Ovary (tissue), 9 donors: ENCODE results near the gene ZNF419. TPM values are rescaled to one million over a fixed set of nuclear protein-coding genes. Genes with fewer than 3 reads are reported as not detected.

Source experiments
- DNase-seq, 5 donors: peaks; one replicate each; pipeline ENCODE4 v3.0.0-alpha.2; 2019 to 2020
- H3K27ac ChIP-seq, 2 donors: fragments of 200-600 bp; one replicate each; pipeline versions ENCODE4 v1.5.1 to v1.8.0; 2019 to 2022
- H3K27me3 ChIP-seq: fragments of 200-600 bp; one replicate; pipeline ENCODE4 v1.8.0; 2022
- H3K36me3 ChIP-seq: fragments of 200-600 bp; sonication (generic); one replicate; pipeline ENCODE4 v1.5.1; 2019
- H3K4me1 ChIP-seq: one replicate; pipeline ENCODE4 v1.8.1; 2013; ENCODE audit warnings: mild to moderate bottlenecking, moderate library complexity; ENCODE audit not compliant: insufficient read depth
- H3K4me3 ChIP-seq: fragments of 200-600 bp; sonication (generic); one replicate; pipeline ENCODE4 v1.5.1; 2017
- H3K9me3 ChIP-seq, 2 donors: fragments of 200-600 bp in 1 of 2; sonication (generic) in 1 of 2; one replicate each; pipeline versions ENCODE4 v1.5.1 to v1.8.1; 2013 to 2019; ENCODE audit warnings: mild to moderate bottlenecking in 1 of 2, moderate library complexity in 1 of 2
- EP300 ChIP-seq: sonication (generic); formaldehyde crosslinking; IDR thresholded peaks from one replicate; pipeline ENCODE4 v1.6.1; 2017; ENCODE audit warnings: antibody characterized with exemption
- POLR2A ChIP-seq: fragments of 450-650 bp; IDR thresholded peaks from one replicate; pipeline ENCODE4 v1.6.1; 2017; ENCODE audit warnings: antibody characterized with exemption, mild to moderate bottlenecking, moderate library complexity
- WGBS, 3 donors: extraction: QIAGEN DNeasy Blood & Tissue Kit in 1 of 3; methylation state at CpG; one replicate each; pipeline versions ENCODE4 v1.1.5 to v1.1.7; 2013 to 2017; 5-methylcytosine and 5-hydroxymethylcytosine counted together
- intact Hi-C, 4 donors: fragments of 100-400 bp; cut with DNase I; formaldehyde crosslinking; loops; one replicate each; pipeline versions ENCODE4 v1.11.0 to v1.15.1; 2022 to 2023
- polyA plus RNA-seq, 2 donors: library from polyadenylated mRNA; stranded (reverse); fragments of 200-250 nt in 1 of 2; fragments of 350-450 nt in 1 of 2; fragmentation: Illumina TruSeq in 1 of 2; extraction: RNeasy Lipid Tissue Mini Kit (QIAGEN cat#74804) in 1 of 2; gene quantifications; one replicate each; pipeline ENCODE4 v1.2.3, GENCODE V29; 2013 to 2014
- total RNA-seq, 7 donors: library from RNA; depleted of rRNA in 2 of 7; stranded (reverse); fragments of >200 nt in 2 of 7; fragmentation: NEBNext Ultra II Directional in 3 of 7; extraction: Animal tissue kit (Norgen Biotek cat#: 25700) in 3 of 7; gene quantifications; one replicate each; pipeline versions ENCODE4 v1.1.0 to v1.2.4, GENCODE V29; 2016 to 2023
- TF ChIP-seq, protein P1 (sequence below), 3 donors: fragments of 450-650 bp in 2 of 3; fragments of 200-600 bp in 1 of 3; IDR thresholded peaks; one replicate each; pipeline versions ENCODE4 v1.5.1 to v1.8.0; 2016 to 2022; ENCODE audit warnings: antibody characterized with exemption in 3 of 3, mild to moderate bottlenecking in 1 of 3
- donor health status: DM: no; HTN: no; CAD: no; lungs with moderate emphysema.
- donor health status: DM: no; HTN: no; CAD: no.
- donor health status: Bipolar disorder and iron deficiency.
- donor health status: DM: yes; HTN: yes; CAD: no.
- donor health status: DM: no; HTN: no; CAD: no.
- donor health status: DM: yes; HTN: yes; CAD: no.

ZNF419 gene
- total and polyA plus RNA-seq, 9 donors: 6.8 to 14.7 (median 11.3) TPM

DNA sequence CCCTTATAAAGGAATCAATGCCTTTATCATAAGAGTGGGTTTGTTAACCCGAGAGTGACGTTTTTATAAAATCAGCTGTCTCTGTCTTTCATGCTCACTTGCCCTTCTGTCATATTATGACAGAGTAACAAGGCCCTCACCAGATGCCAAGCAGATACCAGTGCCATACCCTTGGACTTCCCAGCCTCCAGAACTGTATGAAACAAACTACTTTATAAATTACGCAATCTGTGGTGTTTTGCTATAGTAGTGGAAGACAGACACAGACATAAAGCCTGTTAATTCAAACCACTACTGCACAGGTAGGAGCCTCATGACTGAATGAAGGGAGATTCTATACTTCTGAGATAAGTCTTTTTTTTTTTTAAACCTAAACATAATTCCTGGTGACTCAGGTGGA lies 35.2 kb upstream of the ZNF419 start:
- TF ChIP-seq, protein P1, sequence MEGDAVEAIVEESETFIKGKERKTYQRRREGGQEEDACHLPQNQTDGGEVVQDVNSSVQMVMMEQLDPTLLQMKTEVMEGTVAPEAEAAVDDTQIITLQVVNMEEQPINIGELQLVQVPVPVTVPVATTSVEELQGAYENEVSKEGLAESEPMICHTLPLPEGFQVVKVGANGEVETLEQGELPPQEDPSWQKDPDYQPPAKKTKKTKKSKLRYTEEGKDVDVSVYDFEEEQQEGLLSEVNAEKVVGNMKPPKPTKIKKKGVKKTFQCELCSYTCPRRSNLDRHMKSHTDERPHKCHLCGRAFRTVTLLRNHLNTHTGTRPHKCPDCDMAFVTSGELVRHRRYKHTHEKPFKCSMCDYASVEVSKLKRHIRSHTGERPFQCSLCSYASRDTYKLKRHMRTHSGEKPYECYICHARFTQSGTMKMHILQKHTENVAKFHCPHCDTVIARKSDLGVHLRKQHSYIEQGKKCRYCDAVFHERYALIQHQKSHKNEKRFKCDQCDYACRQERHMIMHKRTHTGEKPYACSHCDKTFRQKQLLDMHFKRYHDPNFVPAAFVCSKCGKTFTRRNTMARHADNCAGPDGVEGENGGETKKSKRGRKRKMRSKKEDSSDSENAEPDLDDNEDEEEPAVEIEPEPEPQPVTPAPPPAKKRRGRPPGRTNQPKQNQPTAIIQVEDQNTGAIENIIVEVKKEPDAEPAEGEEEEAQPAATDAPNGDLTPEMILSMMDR (IDR thresholded peaks at IDR 0.05): no peak
- TF ChIP-seq EP300 (no peak), POLR2A (no peak)
- intact Hi-C loops: no loop called here
- H3K27me3 ChIP-seq: no peaks in the 10 kb centered on the region
- no peak overlapping the region for H3K4me3 ChIP-seq
- no peak overlapping the region for H3K27ac ChIP-seq
- peaks cover 0 to 43% of the 10 kb centered on the region in 2 donors for H3K9me3 ChIP-seq
- WGBS, 3 donors: 93 to 95% (median 95%) methylated on average over 3 of the region's 3 CpGs
- no peak for DNase-seq
- H3K36me3 ChIP-seq: no peaks in the 10 kb centered on the region
- H3K4me1 ChIP-seq: no peaks in the 10 kb centered on the region

DNA sequence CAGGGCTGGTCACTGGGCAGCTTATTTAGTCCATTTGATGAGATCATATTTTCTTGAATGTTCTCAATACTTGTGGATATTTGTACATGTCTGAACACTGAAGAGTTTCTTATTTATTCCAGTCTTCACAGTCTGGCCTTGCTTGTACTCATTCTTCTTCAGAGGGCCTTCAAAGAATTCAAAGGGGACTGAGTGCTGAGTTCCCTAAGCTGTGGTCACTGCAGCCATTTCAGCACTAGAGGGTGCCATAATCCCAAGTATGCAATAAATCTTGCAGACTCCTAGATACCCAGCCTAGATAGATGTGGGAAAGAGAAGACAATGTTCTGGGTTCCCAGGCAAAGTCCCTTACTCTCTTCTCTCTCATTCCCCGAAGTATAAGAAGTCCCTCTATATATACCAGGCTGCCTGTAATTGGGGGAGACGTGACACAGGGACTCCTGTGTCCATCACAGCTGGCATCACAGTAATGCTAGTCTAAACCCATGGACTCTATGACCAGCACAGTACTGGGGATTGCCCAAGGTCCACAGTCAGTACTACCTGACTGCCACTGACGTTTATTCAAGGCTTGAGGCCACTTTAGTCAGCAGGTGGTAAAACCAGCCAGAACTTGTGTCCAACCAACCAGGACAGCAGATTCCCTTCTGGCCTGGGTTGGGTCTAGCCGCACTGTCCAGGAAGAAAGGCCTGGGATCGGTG lies 21.7 kb upstream of the ZNF419 start:
- H3K27ac ChIP-seq: no peak overlapping the region
- no peaks in the 10 kb centered on the region for H3K4me1 ChIP-seq
- 74 to 95% (median 83%) methylated on average over 5 of the region's 5 CpGs for WGBS, 3 donors
- no peak overlapping the region for H3K4me3 ChIP-seq
- intact Hi-C loops: no loop called here
- TF ChIP-seq EP300 (no peak), POLR2A (no peak)
- TF ChIP-seq, protein P1 (IDR thresholded peaks at IDR 0.05): no peak
- no peaks in the 10 kb centered on the region for H3K27me3 ChIP-seq
- H3K9me3 ChIP-seq: peaks cover 19 to 30% of the 10 kb centered on the region in 2 donors
- no peak for DNase-seq
- no peaks in the 10 kb centered on the region for H3K36me3 ChIP-seq

DNA sequence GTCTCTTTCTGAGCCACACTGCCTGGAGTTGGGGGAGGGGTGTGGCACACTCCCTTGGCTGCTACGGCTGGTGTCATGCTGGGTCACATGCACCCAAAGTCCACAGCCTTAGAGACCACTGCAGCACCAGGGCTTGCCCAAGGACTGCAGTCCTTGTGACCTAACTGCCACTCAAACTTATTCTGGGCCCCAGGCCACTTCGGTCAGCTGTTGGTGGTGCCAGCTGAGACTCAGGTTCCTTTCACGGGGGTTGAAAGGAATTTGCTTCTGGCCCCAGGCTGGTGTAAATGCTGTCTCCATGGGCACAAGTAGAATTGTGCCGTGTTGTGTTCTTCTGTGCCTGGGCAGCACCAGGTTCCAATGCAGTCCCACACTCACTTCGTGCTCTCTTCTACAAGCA lies 21.1 kb upstream of the ZNF419 start:
- Histone ChIP-seq H3K4me3 (no peak overlapping the region), H3K27ac (no peak overlapping the region), H3K27me3 (no peaks in the 10 kb centered on the region), H3K36me3 (no peaks in the 10 kb centered on the region), H3K4me1 (no peaks in the 10 kb centered on the region), H3K9me3 (peaks cover 16 to 33% of the 10 kb centered on the region in 2 donors)
- WGBS, 3 donors: 94 to 100% (median 96%) methylated on average over 5 of the region's 5 CpGs
- TF ChIP-seq POLR2A (no peak), EP300 (no peak)
- TF ChIP-seq, protein P1 (IDR thresholded peaks at IDR 0.05): no peak
- no peak for DNase-seq
- intact Hi-C loops: no loop called here

DNA sequence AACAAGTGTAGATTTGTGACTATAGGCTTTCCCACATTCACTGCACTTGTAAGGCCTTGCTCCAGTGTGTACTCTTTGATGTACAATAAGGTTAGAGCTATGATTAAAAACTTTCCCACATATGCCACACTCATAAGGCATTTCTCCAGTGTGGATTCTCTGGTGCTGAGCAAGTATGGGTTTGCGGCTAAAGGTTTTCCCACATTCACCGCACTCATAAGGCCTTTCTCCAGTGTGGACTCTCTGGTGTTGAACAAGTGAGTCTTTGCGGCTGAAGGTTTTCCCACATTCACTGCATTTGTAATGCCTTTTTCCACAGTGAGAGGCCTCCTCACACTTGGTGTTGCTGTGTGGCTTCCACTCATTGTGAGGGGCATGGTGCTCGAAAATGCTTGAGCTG lies 13.9 kb upstream of the ZNF419 start:
- Histone ChIP-seq H3K36me3 (no peaks in the 10 kb centered on the region), H3K4me3 (no peak overlapping the region), H3K4me1 (no peaks in the 10 kb centered on the region), H3K9me3 (peaks cover 29 to 58% of the 10 kb centered on the region in 2 donors), H3K27me3 (no peaks in the 10 kb centered on the region), H3K27ac (no peak overlapping the region)
- TF ChIP-seq EP300: no peak
- no peak for TF ChIP-seq POLR2A
- TF ChIP-seq, protein P1 (IDR thresholded peaks at IDR 0.05): no peak
- DNase-seq: no peak
- WGBS, 3 donors: 98% methylated on average over 4 of the region's 4 CpGs
- intact Hi-C loops: no loop called here
